MCF 10A (cell line): ENCODE measurements around the gene TECTA. TPM values are rescaled to one million over a fixed set of nuclear protein-coding genes. Genes with fewer than 3 reads are reported as not detected.

Source experiments
- BruUV-seq: library from RNA; stranded (reverse); fragments of 400-500 nt; replicated peaks from 2 replicates; lab custom pipeline; 2021; lab: Mats Ljungman, UMichigan
- CTCF ChIA-PET: fragments of 300-600 bp; sonication (Branson Sonifier 250); formaldehyde crosslinking; extraction: SDS; loops from one replicate; lab custom pipeline; 2021; ENCODE audit warnings: antibody characterized with exemption, inconsistent platforms; lab: Yijun Ruan, JAX
- POLR2A ChIA-PET: fragments of 300-600, 350-650 bp; sonication (Branson Sonifier 250); formaldehyde crosslinking; extraction: SDS; loops from one replicate; lab custom pipeline; 2020; ENCODE audit warnings: antibody characterized with exemption, inconsistent platforms; lab: Yijun Ruan, JAX
- DNase-seq: peaks from one replicate; pipeline ENCODE4 v3.0.0-alpha.2; 2018; ENCODE audit not compliant: unreplicated experiment
- H3K27ac Mint-ChIP-seq: one replicate; pipeline ENCODE4 v1.8.0; 2022; ENCODE audit warnings: mild to moderate bottlenecking, low read depth, mixed read lengths; ENCODE audit not compliant: unreplicated experiment
- H3K27me3 Mint-ChIP-seq: one replicate; pipeline ENCODE4 v1.8.0; 2022; ENCODE audit warnings: mixed read lengths; ENCODE audit not compliant: insufficient read depth, unreplicated experiment
- H3K36me3 Mint-ChIP-seq: one replicate; pipeline ENCODE4 v1.8.0; 2022; ENCODE audit warnings: mild to moderate bottlenecking, moderate library complexity, mixed read lengths; ENCODE audit not compliant: insufficient read depth, unreplicated experiment
- H3K4me1 Mint-ChIP-seq: one replicate; pipeline ENCODE4 v1.8.0; 2022; ENCODE audit warnings: mixed read lengths; ENCODE audit not compliant: insufficient read depth, unreplicated experiment
- H3K4me3 Mint-ChIP-seq: one replicate; pipeline ENCODE4 v1.8.0; 2022; ENCODE audit warnings: mild to moderate bottlenecking, moderate library complexity, mixed read lengths; ENCODE audit not compliant: unreplicated experiment
- H3K9me3 Mint-ChIP-seq: one replicate; pipeline ENCODE4 v1.8.0; 2022; ENCODE audit warnings: mixed read lengths; ENCODE audit not compliant: unreplicated experiment
- CTCF ChIP-seq: fragments of 200-600 bp; IDR thresholded peaks from one replicate; pipeline ENCODE4 v1.8.0; 2022; ENCODE audit warnings: antibody characterized with exemption, mild to moderate bottlenecking; ENCODE audit not compliant: unreplicated experiment
- intact Hi-C: fragments of 100-400 bp; cut with micrococcal nuclease; formaldehyde crosslinking; loops from 2 replicates; pipeline ENCODE4 v1.14.1; 2022
- total RNA-seq: library from RNA; stranded (reverse); gene quantifications from 2 replicates; pipeline ENCODE4 v1.2.3, GENCODE V29; 2022

Gene TECTA
- total RNA-seq, 1 experiment from 2014 or later, result 0.30 TPM

GRCh38 chr11:121179306-121179705 lies 78.3 kb downstream of the TECTA start:
- DNase-seq, result no peak
- intact Hi-C loops, result no loop called here
- H3K27me3 Mint-ChIP-seq, result peaks cover 5% of the 10 kb centered on the region
- H3K36me3 Mint-ChIP-seq, result no peaks in the 10 kb centered on the region
- no peak for TF ChIP-seq CTCF
- H3K9me3 Mint-ChIP-seq, result peaks cover 17% of the 10 kb centered on the region
- no peaks in the 10 kb centered on the region for H3K4me1 Mint-ChIP-seq
- H3K27ac Mint-ChIP-seq, result no peak overlapping the region
- no TSS peak for BruUV-seq
- CTCF ChIA-PET, result interaction anchor here (1.9 kb wide), 1 partner anchor 15 kb away, joined by 20 read pairs; no protein-coding TSS in a partner anchor
- POLR2A ChIA-PET, result no interaction called here
- H3K4me3 Mint-ChIP-seq, result no peak overlapping the region

GRCh38 chr11:121180183-121180582 lies 79.1 kb downstream of the TECTA start:
- no peak for DNase-seq
- Mint-ChIP-seq H3K4me3 (no peak overlapping the region), H3K4me1 (no peaks in the 10 kb centered on the region), H3K27ac (no peak overlapping the region), H3K36me3 (no peaks in the 10 kb centered on the region), H3K9me3 (peaks cover 17% of the 10 kb centered on the region), H3K27me3 (peaks cover 14% of the 10 kb centered on the region)
- no TSS peak for BruUV-seq
- CTCF ChIA-PET, result interaction anchor here (0.7 to 1.9 kb wide), 2 partner anchors 14 to 47 kb away, joined by 3 to 20 read pairs; no protein-coding TSS in a partner anchor
- TF ChIP-seq CTCF, result no peak
- intact Hi-C loops, result no loop called here
- POLR2A ChIA-PET, result interaction anchor here (0.6 to 0.7 kb wide), 2 partner anchors 63 to 441 kb away, joined by 3 read pairs; no protein-coding TSS in a partner anchor

- H3K27me3 Mint-ChIP-seq, result peaks cover 63% of the 10 kb centered on the region
- no peaks in the 10 kb centered on the region for H3K9me3 Mint-ChIP-seq
- intact Hi-C loops, result no loop called here
- no peak overlapping the region for H3K27ac Mint-ChIP-seq
- no TSS peak for BruUV-seq
- no peak for TF ChIP-seq CTCF
- CTCF ChIA-PET, result no interaction called here
- H3K4me3 Mint-ChIP-seq, result no peak overlapping the region
- no peaks in the 10 kb centered on the region for H3K4me1 Mint-ChIP-seq
- H3K36me3 Mint-ChIP-seq, result no peaks in the 10 kb centered on the region
- POLR2A ChIA-PET, result no interaction called here
- no peak for DNase-seq
Measured at GRCh38 chr11:121188776-121189175, 87.7 kb downstream of the TECTA start.

GRCh38 chr11:121191818-121192217 lies 90.8 kb downstream of the TECTA start:
- no peak overlapping the region for H3K4me3 Mint-ChIP-seq
- TF ChIP-seq CTCF, result no peak
- H3K27me3 Mint-ChIP-seq, result peaks cover 69% of the 10 kb centered on the region
- ChIA-PET CTCF (interaction anchor here (0.6 to 0.7 kb wide), 2 partner anchors 102 to 560 kb away, joined by 3 read pairs; no protein-coding TSS in a partner anchor), POLR2A (interaction anchor here (0.6 kb wide), 1 partner anchor 138 kb away, joined by 3 read pairs; no protein-coding TSS in a partner anchor)
- intact Hi-C loops, result loop anchor here (5.0 to 10.0 kb wide), 2 partner anchors 237 to 955 kb away; no protein-coding TSS in a partner anchor
- H3K9me3 Mint-ChIP-seq, result no peaks in the 10 kb centered on the region
- no peaks in the 10 kb centered on the region for H3K36me3 Mint-ChIP-seq
- no peaks in the 10 kb centered on the region for H3K4me1 Mint-ChIP-seq
- no TSS peak for BruUV-seq
- no peak overlapping the region for H3K27ac Mint-ChIP-seq
- DNase-seq, result no peak
